WTC11 (cell line): ENCODE measurements around the gene NDUFS6.
A peak's percentile ranks its signal among the peaks of the same experiment; 100 is the strongest.

Experiments used
- JUN ChIP-seq: sonication (generic); formaldehyde crosslinking; IDR thresholded peaks from 2 replicates; pipeline ENCODE4 v1.8.0; 2023; ENCODE audit warnings: mild to moderate bottlenecking, missing genetic modification reagents
- MXD4 ChIP-seq: fragments of 250-450 bp; sonication (Bioruptor Pico); IDR thresholded peaks from 2 replicates; pipeline ENCODE4 v1.8.0; 2021; ENCODE audit warnings: mild to moderate bottlenecking, moderate library complexity, borderline replicate concordance
- TF ChIP-seq, protein P1 (sequence below): sonication (generic); formaldehyde crosslinking; IDR thresholded peaks from 2 replicates; pipeline ENCODE4 v1.8.0; 2022; ENCODE audit warnings: mild to moderate bottlenecking, missing genetic modification reagents
- TF ChIP-seq, protein P2 (sequence below): fragments of 200-600 bp; IDR thresholded peaks from 2 replicates; pipeline ENCODE4 v1.8.0; 2022; ENCODE audit warnings: antibody characterized with exemption
- TF ChIP-seq, protein P3 (sequence below): sonication (generic); formaldehyde crosslinking; IDR thresholded peaks from 2 replicates; pipeline ENCODE4 v1.8.1; 2022; ENCODE audit warnings: mild to moderate bottlenecking, moderate library complexity, missing genetic modification reagents
- TF ChIP-seq, protein P4 (sequence below): sonication (generic); formaldehyde crosslinking; IDR thresholded peaks from 2 replicates; pipeline ENCODE4 v1.8.1; 2023; ENCODE audit warnings: mild to moderate bottlenecking, missing genetic modification reagents, moderate library complexity

DNA sequence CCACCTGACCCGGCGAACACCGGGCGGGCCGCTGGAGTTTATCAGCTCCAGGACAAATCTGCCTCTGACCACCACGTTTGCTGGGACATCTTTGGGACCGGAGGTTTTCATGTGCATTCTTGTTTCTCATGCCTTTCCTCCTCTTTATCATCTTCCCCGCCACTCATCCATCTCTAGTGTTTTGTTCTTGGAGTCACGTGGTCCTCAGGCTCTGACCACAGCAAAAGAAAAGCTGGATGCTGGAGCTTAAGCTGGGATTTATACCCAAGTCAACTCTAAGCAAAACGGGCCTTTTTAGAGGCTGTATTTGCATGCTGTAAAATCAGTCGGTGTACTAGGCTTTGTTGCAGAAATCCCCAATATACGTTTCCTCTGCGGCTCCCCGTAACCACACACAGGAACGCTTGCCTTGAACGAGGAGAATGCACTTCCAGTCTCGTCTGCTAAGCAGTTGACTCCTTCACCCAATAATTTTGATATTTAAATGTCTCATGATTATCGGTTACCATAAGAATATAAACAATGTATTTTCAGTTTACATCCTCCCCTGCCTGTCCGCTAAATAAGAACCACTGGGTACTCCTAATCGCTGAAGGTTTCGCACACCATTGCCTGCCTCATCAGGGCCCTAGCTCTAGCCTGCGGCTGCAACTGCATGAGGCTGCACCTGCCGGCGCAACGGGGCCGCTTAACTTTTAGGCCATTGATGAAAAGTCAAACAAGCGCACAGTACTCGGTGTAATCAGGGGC is 560 bp upstream of the NDUFS6 start:
- TF ChIP-seq, protein P1, sequence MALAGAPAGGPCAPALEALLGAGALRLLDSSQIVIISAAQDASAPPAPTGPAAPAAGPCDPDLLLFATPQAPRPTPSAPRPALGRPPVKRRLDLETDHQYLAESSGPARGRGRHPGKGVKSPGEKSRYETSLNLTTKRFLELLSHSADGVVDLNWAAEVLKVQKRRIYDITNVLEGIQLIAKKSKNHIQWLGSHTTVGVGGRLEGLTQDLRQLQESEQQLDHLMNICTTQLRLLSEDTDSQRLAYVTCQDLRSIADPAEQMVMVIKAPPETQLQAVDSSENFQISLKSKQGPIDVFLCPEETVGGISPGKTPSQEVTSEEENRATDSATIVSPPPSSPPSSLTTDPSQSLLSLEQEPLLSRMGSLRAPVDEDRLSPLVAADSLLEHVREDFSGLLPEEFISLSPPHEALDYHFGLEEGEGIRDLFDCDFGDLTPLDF (CRISPR knock-in tag), result no peak
- TF ChIP-seq, protein P2, sequence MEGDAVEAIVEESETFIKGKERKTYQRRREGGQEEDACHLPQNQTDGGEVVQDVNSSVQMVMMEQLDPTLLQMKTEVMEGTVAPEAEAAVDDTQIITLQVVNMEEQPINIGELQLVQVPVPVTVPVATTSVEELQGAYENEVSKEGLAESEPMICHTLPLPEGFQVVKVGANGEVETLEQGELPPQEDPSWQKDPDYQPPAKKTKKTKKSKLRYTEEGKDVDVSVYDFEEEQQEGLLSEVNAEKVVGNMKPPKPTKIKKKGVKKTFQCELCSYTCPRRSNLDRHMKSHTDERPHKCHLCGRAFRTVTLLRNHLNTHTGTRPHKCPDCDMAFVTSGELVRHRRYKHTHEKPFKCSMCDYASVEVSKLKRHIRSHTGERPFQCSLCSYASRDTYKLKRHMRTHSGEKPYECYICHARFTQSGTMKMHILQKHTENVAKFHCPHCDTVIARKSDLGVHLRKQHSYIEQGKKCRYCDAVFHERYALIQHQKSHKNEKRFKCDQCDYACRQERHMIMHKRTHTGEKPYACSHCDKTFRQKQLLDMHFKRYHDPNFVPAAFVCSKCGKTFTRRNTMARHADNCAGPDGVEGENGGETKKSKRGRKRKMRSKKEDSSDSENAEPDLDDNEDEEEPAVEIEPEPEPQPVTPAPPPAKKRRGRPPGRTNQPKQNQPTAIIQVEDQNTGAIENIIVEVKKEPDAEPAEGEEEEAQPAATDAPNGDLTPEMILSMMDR, result no peak
- TF ChIP-seq MXD4 (CRISPR knock-in tag) (no peak), JUN (CRISPR knock-in tag) (no peak)
- TF ChIP-seq, protein P3, sequence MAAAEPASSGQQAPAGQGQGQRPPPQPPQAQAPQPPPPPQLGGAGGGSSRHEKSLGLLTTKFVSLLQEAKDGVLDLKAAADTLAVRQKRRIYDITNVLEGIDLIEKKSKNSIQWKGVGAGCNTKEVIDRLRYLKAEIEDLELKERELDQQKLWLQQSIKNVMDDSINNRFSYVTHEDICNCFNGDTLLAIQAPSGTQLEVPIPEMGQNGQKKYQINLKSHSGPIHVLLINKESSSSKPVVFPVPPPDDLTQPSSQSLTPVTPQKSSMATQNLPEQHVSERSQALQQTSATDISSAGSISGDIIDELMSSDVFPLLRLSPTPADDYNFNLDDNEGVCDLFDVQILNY, result no peak
- TF ChIP-seq, protein P4, sequence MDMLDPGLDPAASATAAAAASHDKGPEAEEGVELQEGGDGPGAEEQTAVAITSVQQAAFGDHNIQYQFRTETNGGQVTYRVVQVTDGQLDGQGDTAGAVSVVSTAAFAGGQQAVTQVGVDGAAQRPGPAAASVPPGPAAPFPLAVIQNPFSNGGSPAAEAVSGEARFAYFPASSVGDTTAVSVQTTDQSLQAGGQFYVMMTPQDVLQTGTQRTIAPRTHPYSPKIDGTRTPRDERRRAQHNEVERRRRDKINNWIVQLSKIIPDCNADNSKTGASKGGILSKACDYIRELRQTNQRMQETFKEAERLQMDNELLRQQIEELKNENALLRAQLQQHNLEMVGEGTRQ (CRISPR knock-in tag), result peak; percentile 85
